GM12878 (cell line): ENCODE results near the gene RETREG2. TPM values are rescaled to one million over a fixed set of nuclear protein-coding genes. Genes with fewer than 3 reads are reported as not detected.
A peak's percentile ranks its signal among the peaks of the same experiment; 100 is the strongest.

Experiments used
- BHLHE40 ChIP-seq, 2 experiments: fragments of 450-650 bp in 1 of 2; IDR thresholded peaks; 2 replicates each; pipeline ENCODE4 v1.6.1; 2011 to 2017; ENCODE audit warnings: low read depth in 2 of 2, borderline replicate concordance in 1 of 2, improper control_type of control experiment in 1 of 2, low read length in 1 of 2, mild to moderate bottlenecking in 1 of 2
- BMI1 ChIP-seq: fragments of 450-650 bp; IDR thresholded peaks from 2 replicates; pipeline ENCODE4 v1.6.1; 2016; ENCODE audit warnings: mild to moderate bottlenecking, moderate library complexity, borderline replicate concordance
- CBFB ChIP-seq: IDR thresholded peaks from 2 replicates; pipeline ENCODE4 v1.6.1; 2016; ENCODE audit warnings: antibody characterized with exemption, low read depth
- CEBPZ ChIP-seq: fragments of 150-350 bp; IDR thresholded peaks from 2 replicates; pipeline ENCODE4 v1.6.1; 2016; ENCODE audit warnings: low read depth, low read length
- ELK1 ChIP-seq: IDR thresholded peaks from 2 replicates; pipeline ENCODE4 v1.6.1; 2012; ENCODE audit warnings: low read depth, low read length, improper control_type of control experiment
- GATAD2B ChIP-seq: fragments of 450-650 bp; conservative IDR thresholded peaks from 2 replicates; pipeline ENCODE4 v1.6.1; 2017; ENCODE audit warnings: low read depth, mild to moderate bottlenecking, moderate library complexity
- KAT2A ChIP-seq: conservative IDR thresholded peaks from 2 replicates; pipeline ENCODE4 v1.6.1; 2011; ENCODE audit warnings: low read depth, low read length; ENCODE audit not compliant: control insufficient read depth
- MEF2B ChIP-seq: fragments of 450-650 bp; IDR thresholded peaks from 2 replicates; pipeline ENCODE4 v1.6.1; 2018; ENCODE audit warnings: mild to moderate bottlenecking, moderate library complexity; ENCODE audit not compliant: partially characterized antibody, poor library complexity, severe bottlenecking
- MTA2 ChIP-seq: fragments of 450-650 bp; IDR thresholded peaks from 2 replicates; pipeline ENCODE4 v1.6.1; 2016; ENCODE audit warnings: low read depth, mild to moderate bottlenecking, moderate library complexity
- NFIC ChIP-seq: IDR thresholded peaks from 2 replicates; pipeline ENCODE4 v1.6.1; 2012; ENCODE audit warnings: low read depth, mild to moderate bottlenecking, inconsistent platforms, low read length, moderate library complexity
- RCOR1 ChIP-seq: conservative IDR thresholded peaks from 2 replicates; pipeline ENCODE4 v1.6.1; 2012; ENCODE audit warnings: low read depth, low read length, improper control_type of control experiment
- ZNF592 ChIP-seq: fragments of 450-650 bp; IDR thresholded peaks from 2 replicates; pipeline ENCODE4 v1.6.1; 2017; ENCODE audit warnings: mild to moderate bottlenecking, moderate library complexity
- ZNF622 ChIP-seq: fragments of 450-650 bp; IDR thresholded peaks from 2 replicates; pipeline ENCODE4 v1.6.1; 2017; ENCODE audit warnings: mild to moderate bottlenecking, inconsistent platforms
- polyA plus RNA-seq, 11 experiments: library from polyadenylated mRNA; depleted of rRNA in 4 of 11; unstranded in 6 of 11; stranded (reverse) in 5 of 11; fragments of >200 nt; fragmentation: Nextera tagmentation in 4 of 11; fragmentation: Illumina TruSeq in 1 of 11; extraction: Ambion mirVana in 4 of 11; extraction: Trizol in 1 of 11; gene quantifications; 1 replicate in 1 of 11; 2 replicates in 10 of 11; pipeline versions ENCODE4 v1.2.1 to v1.2.3, GENCODE V29; 2011 to 2016; ENCODE audit warnings: inconsistent platforms in 2 of 11, missing spikeins in 2 of 11, low read depth in 1 of 11
- total RNA-seq, 4 experiments: library from RNA; depleted of rRNA in 3 of 4; stranded (reverse); fragments of >200 nt in 3 of 4; fragmentation: Illumina TruSeq in 1 of 4; extraction: Trizol in 1 of 4; gene quantifications; 2 replicates each; pipeline versions ENCODE4 v1.2.1 to v1.2.3, GENCODE V29; 2013 to 2021

Gene RETREG2
- total and polyA plus RNA-seq, 10 of the 15 experiments (the other 5 are each of a cell fraction or from before 2014, with no cell fraction given), result 10.1 to 72.0 (median 28.3) TPM

- TF ChIP-seq ZNF592 (no peak), NFIC (no peak), ZNF622 (no peak), BHLHE40 (IDR thresholded peaks at IDR 0.05; ENCODE audit: borderline replicate concordance in 1 of 2, low read depth in 2 of 2, low read length in 1 of 2) (peak; percentile 92 to 97), GATAD2B (peak; percentile 89), RCOR1 (no peak), KAT2A (no peak), CEBPZ (no peak), BMI1 (no peak), CBFB (0 out of 2 replicates have a peak, but pooled peaks have one; percentile 22), MEF2B (peak; percentile 27), ELK1 (no peak), MTA2 (0 out of 2 replicates have a peak, but pooled peaks have one; percentile 9)
Observed at GRCh38 chr2:219218732-219219701, 40.9 kb downstream of the RETREG2 start, which contains the start of gene ABCB6 (continued).
